HG03097 (cell line): ENCODE data around the gene TRPV5.
"Not testable (repeated sequence)": the region's sequence is repeated elsewhere in the genome, so short reads cannot be mapped to it uniquely, and the experiment has no call there.

Source experiments
- ATAC-seq: cut with Tn5 transposase; IDR thresholded peaks from one replicate; pipeline ENCODE4 v1.9.1; 2021; ENCODE audit not compliant: unreplicated experiment, low FRiP score

Gene TRPV5

DNA sequence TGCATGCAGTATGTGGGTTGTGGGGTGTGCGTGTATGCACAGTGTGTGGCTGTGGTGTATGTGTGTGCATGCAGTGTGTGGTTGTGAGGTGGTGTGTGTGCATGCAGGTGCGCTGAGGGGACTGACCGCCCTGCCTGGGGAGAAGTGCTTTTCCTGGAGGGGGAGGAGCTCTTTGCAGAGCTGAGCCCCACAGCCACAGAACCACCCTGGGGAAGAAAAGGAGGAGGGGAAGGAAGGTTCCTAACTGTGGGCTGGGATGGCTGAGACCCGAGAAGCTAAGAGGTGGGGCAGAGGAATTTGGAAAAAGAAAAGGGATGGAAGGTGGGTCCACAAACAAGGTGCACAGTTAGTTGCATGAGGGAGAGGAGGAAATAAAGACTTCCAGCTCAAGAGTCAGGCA, at the start of gene TRPV5:
TRPV5 (minus strand) TSS at position 123 of the 400 bp plus-strand sequence. CDS start 287 bp downstream, outside the sequence.
- no peak for ATAC-seq

DNA sequence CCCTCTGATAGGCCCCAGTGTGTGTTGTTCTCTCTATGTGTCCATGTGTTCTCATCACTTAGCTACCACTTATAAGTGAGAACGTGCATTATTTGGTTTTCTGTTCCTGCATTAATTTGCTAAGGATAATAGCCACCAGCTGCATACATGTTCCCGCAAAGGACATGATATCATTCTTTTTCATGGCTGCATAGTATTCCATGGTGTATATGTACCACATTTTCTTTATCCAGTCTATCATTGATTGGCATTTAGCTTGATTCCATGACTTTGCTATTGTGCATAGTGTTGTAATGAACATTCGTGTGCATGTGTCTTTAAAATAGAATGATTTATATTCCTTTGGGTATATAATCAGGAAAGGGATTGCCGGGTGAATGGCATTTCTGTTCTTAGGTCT, 44.9 kb upstream of the TRPV5 start:
- not testable (repeated sequence) for ATAC-seq

DNA sequence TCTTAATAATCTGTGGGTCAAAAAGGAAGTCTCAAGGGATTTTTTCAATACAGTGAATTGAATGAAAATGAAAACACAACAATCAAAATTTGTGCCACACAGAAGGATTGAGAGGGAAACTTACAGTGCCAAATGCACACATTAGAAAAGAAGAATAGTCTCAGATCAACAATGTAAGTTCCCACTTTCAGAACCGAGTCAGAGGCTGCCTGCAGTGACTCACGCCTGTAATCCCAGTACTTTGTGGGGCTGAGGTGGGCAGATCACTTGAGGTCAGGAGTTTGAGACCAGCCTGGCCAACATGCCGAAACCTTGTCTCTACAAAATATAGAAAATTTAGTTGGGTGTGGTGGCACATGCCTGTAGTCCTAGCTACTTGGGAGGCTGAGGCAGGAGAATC, 41.1 kb upstream of the TRPV5 start:
- no peak for ATAC-seq

DNA sequence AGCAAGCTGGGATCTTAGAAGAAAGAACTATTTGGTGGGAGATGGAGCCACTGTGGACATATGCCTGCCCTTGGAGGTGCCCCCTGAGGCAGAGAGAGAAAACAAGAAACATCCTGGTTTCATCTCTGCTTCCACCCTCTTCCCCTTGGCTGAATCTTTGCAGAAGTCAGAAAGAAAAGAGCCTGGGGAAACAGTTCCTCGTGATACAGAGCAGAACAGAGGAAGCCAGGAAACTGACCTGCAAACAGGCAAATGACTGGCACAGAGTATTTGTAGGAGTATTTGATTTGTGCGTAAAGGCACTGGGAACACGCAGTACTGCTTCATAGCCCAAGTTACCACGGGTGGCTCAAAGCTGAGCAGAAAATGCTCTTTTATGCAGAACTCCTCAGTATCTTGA, 35.6 kb upstream of the TRPV5 start:
- ATAC-seq = no peak

DNA sequence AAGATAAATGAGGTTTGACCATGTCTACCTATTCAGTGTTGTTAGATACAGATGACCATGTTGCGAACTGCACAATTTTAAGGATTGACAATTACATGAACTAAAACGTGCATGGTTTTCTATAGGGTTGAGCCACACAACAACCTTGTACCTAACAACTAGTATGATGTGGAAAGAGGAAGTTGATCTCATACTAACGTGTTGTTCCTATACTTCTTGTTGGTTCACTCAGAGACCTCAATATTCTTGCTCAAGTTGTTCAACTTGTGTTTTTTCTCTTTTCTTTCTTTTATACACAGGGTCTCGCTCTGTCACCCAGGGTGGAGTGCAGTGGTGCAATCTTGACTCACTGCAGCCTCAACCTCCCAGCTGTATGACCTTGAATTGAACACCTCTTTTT, 34.7 kb upstream of the TRPV5 start:
- no peak for ATAC-seq

DNA sequence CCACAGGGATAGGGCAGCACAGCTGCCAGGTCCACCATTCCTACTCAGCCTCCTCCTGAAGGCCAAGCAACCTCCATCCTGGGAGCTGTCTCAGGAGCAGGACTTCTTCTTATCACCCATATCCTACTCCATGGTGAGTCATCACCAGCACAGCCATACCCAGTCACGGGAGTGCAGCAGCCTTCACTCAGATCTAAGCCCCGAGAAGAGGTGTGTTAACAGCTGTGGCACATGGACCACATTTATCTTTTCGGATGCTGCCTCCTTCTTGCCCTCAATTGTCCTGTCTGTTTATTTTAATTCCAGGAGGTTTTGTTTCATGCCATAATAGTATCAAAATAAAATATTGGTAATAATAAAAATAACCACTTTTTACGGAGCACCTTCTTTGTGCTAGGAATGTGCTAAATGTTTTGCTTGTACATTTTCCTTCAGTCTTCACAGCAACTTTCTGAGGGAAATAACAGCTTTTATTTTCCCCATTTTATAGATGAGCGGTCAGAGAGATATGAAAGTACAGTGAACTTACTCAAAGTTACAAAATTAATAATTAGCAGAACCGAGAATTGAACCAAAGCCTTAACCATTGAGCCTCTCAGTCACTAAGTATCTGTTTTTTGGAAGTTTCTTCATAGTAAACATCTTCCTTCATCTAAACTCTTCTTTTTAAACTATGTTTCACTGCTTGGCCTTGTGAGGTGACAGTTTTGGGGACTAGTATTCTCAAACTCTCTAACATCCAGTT, 31.1 kb upstream of the TRPV5 start:
- no peak for ATAC-seq

DNA sequence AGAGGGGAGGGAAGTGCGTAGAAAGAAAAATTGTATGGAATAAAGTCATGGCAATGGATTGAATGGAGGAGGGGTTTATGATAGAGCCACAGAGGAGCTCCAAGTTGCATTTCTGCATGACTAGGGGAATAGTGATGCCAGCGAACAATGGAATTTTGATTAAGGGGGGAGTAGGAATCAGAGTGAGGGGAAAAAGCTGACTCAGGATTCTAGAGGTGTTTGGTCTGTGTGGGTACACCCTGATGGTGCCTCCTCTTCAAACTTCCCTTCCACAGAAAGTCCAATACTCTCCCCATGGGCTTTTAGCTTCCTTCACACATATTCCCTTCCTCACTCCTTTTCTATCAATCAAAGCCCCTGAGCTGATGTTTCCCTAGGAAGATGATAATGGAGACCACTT, 30.4 kb upstream of the TRPV5 start:
- ATAC-seq = no peak

DNA sequence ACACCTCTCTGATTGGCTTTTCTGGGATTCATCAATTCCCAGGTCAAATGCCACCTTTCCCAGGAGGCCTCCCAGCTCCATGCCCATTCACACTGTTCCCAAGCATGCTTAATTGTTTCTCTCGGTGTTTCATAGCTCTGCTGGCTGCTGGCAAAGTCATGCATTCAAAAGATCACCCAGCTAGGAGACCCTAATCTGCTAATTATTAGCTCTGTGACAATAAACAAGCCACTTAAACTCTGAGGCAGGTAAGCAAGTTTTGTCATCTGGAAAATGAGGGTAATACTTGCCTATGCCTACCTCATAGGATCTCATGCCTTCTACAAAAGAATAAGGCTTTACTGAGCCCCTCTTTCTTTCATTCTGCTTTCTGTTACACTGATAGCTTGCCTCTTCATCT, 29.4 kb upstream of the TRPV5 start:
- no peak for ATAC-seq

DNA sequence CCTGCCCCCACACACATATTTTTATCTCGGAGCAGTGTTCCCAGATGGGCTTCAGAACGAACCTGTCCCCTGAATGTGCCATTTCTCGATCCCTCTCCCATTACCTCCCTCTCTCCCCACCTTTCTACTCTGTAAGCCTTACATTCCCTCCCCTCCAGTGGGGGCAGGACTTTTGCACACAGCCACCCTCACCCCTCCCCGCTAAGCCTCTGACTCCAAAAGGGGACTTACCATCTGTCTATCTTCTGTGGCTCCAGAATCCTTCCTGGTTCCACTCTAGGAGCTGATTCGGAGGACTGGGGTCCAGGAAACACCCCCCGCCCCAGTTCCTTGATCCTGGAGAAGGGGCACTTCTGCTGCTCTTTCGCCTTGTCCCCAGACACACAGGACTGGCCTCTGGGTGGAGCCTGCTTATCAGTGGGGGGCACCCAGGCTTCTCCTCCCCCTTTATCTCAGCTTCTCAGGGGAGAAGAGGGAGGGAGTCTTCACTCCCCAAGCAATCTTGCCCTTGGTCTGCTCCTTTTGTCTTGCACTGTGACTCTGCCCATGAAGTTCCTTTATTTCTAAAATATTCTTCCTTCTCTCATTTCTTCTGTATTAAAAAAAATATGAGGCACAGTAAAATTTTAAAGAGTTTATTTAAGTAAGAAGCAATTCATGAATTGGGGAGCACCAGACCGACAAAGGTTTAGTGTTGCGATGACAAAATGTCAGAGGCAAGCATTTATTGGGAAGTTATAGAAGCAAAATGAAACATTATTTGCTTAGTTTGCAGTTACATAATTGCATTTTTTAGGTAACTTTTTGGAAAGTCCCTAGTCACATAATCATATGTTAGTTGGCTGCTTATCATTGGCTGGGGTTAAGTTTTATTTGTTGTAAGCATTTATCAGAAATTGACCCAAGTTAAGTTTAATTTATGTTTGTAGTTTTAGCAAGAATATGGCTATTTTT, 28.7 kb upstream of the TRPV5 start, which contains the start of gene KEL:
KEL (minus strand) TSS at position 391 of the 954 bp plus-strand sequence; CDS start at position 234, 157 bp downstream.
- no peak for ATAC-seq

DNA sequence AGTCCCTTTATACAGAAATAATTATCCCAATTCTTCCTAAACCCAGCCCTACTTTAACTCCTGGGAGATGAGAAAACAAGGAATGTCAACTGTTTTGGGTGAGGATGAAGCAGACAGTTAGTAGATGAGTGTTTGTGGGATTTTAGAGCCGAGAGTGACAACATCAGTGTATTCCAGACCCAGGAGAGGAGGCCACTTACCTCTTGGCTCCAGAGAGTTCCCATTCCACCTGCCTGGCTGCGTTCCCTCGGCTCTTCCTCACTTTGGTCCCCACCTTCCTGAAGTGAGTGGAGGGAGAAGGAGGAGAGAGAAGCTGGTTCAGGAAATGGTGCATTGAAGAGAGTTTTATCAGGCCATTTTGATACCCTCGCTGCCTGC, 28.0 kb upstream of the TRPV5 start:
- ATAC-seq = no peak

DNA sequence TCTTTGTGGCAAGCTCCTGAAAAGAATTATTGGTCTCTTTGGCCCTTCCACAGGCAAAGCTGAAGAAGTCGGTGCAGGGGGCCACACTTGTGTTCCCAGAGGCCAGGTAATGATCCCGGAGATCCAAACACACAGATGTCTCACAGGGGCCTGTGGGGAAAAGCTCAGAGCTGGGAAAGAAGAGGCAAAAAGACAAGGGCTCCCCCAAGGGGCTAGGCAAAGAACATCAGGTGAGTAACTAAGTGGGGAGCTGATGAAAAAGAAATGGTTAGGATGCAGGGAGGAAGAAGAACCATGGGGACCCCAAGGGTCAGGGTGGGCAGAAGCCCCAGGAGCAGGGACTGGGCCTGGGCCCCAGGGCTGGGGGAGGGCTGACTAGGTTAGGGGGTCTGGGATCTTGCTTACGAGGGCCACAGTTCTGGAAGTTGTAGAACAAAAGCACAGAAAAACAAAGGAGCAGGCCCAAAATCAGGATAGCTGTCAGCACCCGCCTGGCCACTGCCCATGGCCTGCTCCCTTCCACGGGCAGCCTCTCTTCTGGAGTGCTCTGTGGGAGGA, 27.5 kb upstream of the TRPV5 start:
- ATAC-seq = no peak

DNA sequence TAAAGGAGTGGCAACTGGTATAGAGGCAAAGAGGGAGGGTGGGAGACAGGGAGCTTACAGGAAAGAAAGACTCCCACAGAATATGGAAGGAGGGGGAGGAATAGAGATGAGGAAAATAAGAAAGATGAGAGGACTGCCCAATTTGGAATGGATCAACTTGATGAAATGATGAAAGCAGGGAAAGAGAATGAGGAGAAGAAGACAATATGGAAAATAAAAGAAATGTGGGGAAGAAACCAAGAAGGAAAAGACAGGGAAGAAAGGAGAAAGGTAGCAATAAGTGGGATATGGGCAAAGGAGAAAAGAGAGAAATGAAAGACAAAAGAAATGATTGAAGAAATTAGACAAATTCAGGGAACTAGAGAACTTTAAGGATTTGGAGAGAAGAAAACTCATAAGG, 25.7 kb upstream of the TRPV5 start:
- no peak for ATAC-seq

DNA sequence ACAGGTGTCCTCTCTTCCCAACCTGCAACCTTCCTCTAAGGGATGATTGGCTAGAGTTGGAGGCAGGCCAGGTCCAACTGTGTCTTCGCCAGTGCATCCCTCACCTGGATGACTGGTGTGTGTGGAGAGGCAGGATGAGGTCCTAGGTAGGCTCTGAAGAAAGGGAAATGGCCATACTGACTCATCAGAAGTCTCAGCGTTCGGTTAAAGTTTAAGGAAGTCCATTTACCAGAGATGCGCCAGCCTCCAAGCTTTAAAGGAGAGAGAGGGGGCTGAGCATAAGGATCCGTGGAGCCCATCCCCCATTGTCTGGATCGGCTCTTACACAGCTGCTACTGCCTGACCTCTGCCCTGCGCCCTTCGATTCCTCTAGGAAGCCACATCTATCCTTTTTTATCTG, 24.2 kb upstream of the TRPV5 start:
- no peak for ATAC-seq

DNA sequence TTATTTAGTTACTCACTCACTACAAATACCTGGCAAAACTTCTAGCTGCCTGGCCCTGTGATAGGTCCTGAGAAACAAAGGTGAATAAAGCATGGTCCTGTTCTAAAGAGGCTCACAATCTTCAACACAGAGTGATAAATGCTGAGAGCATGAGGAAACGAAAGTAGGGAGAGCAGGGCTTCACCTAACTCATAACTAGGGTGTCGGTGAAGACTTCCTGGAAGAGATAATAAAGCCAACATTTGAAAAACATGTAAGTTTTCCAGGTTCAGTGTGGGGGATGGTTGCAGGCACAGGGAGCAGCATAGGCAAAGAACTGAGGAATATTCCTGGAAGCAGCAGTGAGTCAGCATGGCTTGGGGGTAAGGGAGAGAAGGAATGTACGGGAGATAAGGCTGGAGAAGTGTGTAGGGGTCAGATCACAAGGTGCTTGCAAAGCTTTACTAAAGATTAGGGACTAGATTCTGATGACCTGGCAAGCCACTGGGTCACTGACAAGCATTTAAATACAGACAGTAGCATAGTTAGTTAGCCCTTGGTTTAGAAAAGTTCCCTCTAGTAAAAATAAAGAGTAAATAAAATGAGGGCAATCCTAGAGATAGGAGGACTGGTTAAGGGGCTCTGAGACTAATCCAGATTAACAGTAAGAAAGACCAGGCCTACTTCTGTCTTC, 23.5 kb upstream of the TRPV5 start:
- ATAC-seq = no peak

DNA sequence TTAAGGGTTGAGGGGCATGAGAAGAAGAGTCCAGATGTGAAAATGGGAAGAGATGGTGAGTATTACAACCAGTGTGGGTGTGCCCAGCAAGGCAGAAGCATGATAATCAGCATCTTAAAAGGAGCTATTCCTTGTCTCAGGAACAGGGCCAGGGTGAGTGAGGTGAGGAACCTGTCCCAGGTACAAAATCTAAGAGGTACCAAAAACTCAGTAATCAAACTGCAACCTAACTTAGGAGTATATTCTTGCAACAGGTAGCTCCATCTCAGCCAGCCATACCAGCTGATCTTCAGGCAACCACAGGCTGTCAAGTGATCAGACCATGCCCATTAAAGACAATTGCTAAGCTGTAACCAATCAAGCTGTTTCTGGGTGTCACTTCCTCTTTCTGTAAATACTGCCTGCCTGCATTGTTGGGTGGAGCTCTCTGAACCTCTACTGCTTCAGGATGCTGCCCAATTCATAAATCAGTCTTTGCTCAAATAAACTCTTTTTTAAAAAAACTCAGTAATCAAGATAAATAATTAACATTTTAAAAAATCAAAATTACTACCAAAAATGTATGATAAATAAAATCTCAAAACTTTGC, 21.2 kb upstream of the TRPV5 start:
- no peak for ATAC-seq

DNA sequence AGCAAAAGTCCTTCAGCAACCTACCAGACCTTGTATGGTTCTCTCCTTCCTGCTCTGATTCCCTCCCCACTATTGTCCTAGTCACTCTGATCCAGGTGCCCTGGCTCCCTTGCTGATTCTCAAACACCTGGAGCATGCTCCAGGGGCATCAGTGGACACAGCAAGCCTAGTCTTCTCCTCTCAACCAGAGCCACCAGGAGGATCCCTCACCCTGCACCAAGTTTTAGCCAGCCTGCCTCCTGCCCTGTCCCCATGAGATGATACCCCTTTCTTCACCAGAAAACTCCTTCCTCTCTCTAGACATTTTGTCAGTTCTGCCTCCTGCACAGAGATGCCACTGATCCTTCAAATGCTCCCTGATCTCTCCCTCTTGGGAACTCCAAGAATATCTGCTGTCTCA, 16.7 kb upstream of the TRPV5 start:
- no peak for ATAC-seq

DNA sequence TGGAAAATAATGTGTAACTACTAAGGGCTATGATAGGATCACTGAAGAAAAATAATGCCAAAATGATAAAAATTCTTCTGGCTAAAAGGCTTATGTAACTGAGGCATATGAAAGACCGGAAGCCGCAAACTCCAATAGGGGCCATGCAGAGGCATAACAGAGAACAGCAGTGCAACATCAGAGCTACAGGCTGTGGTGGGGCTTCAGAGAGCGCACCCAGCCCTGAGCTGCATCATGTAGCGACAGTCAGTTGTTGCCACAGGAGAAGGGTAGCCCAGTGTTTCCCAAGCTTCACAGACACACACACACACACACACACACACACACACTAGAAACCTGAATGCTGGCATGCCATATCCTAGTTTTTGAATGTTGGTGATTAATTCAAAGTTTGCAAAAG, 15.1 kb upstream of the TRPV5 start:
- ATAC-seq = no peak

DNA sequence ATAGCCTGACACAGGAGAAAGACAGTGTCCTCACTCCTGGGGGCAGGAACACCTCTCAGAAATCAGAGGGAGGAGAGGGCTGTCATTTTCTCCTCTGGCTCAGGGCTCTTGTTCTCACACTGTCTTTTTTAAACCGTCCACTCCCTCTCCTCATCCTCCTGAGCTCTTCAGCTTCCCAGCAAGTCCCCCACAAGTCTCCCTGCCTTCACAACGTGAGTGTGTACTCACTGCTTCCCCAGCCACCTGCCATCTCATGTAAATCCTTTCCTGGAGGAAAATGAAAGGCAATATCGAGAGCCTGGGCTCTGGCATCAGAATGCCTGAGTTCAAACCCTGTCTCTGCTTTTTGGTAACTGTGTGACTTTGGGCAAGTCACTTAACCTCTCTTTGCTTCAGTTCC, 11.5 kb upstream of the TRPV5 start:
- ATAC-seq = no peak

DNA sequence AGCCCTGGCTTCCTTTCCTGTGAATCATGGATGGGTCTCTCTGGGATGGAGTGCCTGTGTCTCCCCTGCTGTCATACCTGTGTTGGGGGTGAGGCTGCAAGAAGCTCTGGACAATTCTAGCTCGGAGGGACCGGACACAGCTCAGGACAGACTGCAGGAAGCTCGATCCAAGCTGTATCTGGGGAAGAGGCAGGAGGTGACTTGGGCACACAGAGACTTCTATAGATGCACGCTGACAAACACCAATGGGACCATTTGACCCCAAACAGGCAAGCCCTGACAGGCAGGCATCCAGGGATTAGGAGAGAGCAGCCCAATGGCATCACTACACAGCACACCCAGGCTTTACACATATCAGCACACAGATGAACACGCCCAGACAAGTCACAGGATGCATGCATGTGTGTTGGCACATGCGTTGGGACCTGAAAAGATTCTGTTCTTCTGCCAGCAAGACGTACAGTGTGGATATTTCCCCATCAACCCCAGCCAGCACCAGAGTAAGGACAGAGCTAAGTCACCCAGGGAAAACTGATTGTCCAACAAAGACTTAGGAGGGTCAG, 10.2 kb upstream of the TRPV5 start:
- ATAC-seq = no peak

DNA sequence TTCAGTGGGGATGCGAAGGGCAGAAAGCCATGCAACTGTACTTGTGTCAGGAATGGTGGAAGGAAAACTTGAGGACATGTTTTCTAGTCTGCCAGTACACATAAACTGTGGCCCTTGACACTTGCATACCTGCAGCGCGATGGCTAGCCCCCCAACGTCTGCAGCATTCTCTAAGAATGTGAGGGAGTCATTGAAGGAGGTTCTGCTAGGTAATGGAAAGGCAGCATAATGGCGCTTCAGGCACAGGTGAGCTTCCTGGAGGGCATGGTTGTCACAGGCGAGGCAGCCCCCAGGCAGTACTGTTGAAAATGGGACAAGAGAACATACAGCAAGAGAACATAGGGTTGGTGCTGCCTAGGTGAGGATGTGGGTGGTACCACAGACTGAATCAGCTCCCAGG, 9.2 kb upstream of the TRPV5 start:
- no peak for ATAC-seq
